Right atrium auricular region (tissue), 2 donors: Measurements from ENCODE around the gene VSIG10L. TPM values are rescaled to one million over a fixed set of nuclear protein-coding genes. Genes with fewer than 3 reads are reported as not detected.
A peak's percentile ranks its signal among the peaks of the same experiment; 100 is the strongest.

Experiments
- DNase-seq: peaks from one replicate; pipeline ENCODE4 v3.0.0-alpha.2; 2019; ENCODE audit warnings: low spot score
- H3K27ac ChIP-seq, 2 donors: fragments of 200-600 bp; sonication (generic); 1 replicate in 1 of 2; 2 replicates in 1 of 2; pipeline ENCODE4 v1.5.1; 2016 to 2019
- H3K27me3 ChIP-seq, 2 donors: fragments of 200-600 bp; sonication (generic); one replicate each; pipeline versions ENCODE4 v1.5.1 to v1.6.0; 2017 to 2019
- H3K36me3 ChIP-seq: fragments of 200-600 bp; sonication (generic); one replicate; pipeline ENCODE4 v1.5.1; 2016
- H3K4me1 ChIP-seq, 2 donors: fragments of 200-600 bp; sonication (generic); one replicate each; pipeline versions ENCODE4 v1.5.1 to v1.6.0; 2017 to 2019
- H3K4me3 ChIP-seq, 2 donors: fragments of 200-600 bp; sonication (generic); 1 replicate in 1 of 2; 2 replicates in 1 of 2; pipeline ENCODE4 v1.5.1; 2017 to 2019; ENCODE audit warnings: mild to moderate bottlenecking in 1 of 2, moderate library complexity in 1 of 2
- H3K9me3 ChIP-seq, 2 donors: fragments of 200-600 bp; sonication (generic); one replicate each; pipeline ENCODE4 v1.5.1; 2019
- CTCF ChIP-seq, 2 donors: fragments of 200-600 bp; sonication (generic); IDR thresholded peaks; one replicate each; pipeline ENCODE4 v1.5.1; 2019; ENCODE audit warnings: antibody characterized with exemption in 2 of 2
- total RNA-seq, 2 donors: library from RNA; depleted of rRNA; stranded (reverse); fragments of >200 nt; gene quantifications; one replicate each; pipeline ENCODE4 v1.1.0, GENCODE V29; 2016

VSIG10L gene
- total RNA-seq, 2 donors from 2014 or later = 0.79 to 1.1 TPM

GRCh38 chr19:51338563-51339312, 3.2 kb downstream of the VSIG10L start:
- Histone ChIP-seq H3K27me3 (no peaks in the 10 kb centered on the region), H3K4me3 (peak overlapping the region; percentile 46 to 66), H3K27ac (peak overlapping the region; percentile 46 to 74), H3K36me3 (no peaks in the 10 kb centered on the region), H3K4me1 (peaks cover 0 to 21% of the 10 kb centered on the region in 2 donors), H3K9me3 (no peaks in the 10 kb centered on the region)
- TF ChIP-seq CTCF (IDR thresholded peaks at IDR 0.05) = peak; percentile 86 to 91
- DNase-seq = peak; percentile 88

- no peak for TF ChIP-seq CTCF (IDR thresholded peaks at IDR 0.05)
- no peak for DNase-seq
- no peak overlapping the region for H3K27ac ChIP-seq
- no peaks in the 10 kb centered on the region for H3K36me3 ChIP-seq
- H3K9me3 ChIP-seq = no peaks in the 10 kb centered on the region
- H3K4me1 ChIP-seq = peaks cover 0 to 21% of the 10 kb centered on the region in 2 donors
- no peaks in the 10 kb centered on the region for H3K27me3 ChIP-seq
- H3K4me3 ChIP-seq = no peak overlapping the region
Measured at GRCh38 chr19:51337861-51338562, 3.9 kb downstream of the VSIG10L start.

- Histone ChIP-seq H3K27ac (no peak overlapping the region), H3K4me3 (no peak overlapping the region), H3K4me1 (peaks cover 0 to 21% of the 10 kb centered on the region in 2 donors), H3K36me3 (no peaks in the 10 kb centered on the region), H3K9me3 (no peaks in the 10 kb centered on the region), H3K27me3 (no peaks in the 10 kb centered on the region)
- TF ChIP-seq CTCF (IDR thresholded peaks at IDR 0.05) = no peak
- DNase-seq = no peak
Measured at GRCh38 chr19:51337141-51337860, 4.6 kb downstream of the VSIG10L start.

GRCh38 chr19:51333836-51334460, 8.0 kb downstream of the VSIG10L start:
- no peak for DNase-seq
- Histone ChIP-seq H3K36me3 (no peaks in the 10 kb centered on the region), H3K27ac (no peak overlapping the region), H3K4me1 (peaks cover 0 to 7% of the 10 kb centered on the region in 2 donors), H3K27me3 (no peaks in the 10 kb centered on the region), H3K4me3 (no peak overlapping the region), H3K9me3 (no peaks in the 10 kb centered on the region)
- TF ChIP-seq CTCF (IDR thresholded peaks at IDR 0.05) = no peak

- peaks cover 7 to 15% of the 10 kb centered on the region in 2 donors for H3K27me3 ChIP-seq
- peaks cover 0 to 14% of the 10 kb centered on the region in 2 donors for H3K4me1 ChIP-seq
- no peak overlapping the region for H3K4me3 ChIP-seq
- no peak overlapping the region for H3K27ac ChIP-seq
- DNase-seq = no peak
- no peaks in the 10 kb centered on the region for H3K36me3 ChIP-seq
- no peak for TF ChIP-seq CTCF (IDR thresholded peaks at IDR 0.05)
- no peaks in the 10 kb centered on the region for H3K9me3 ChIP-seq
Measured at GRCh38 chr19:51331716-51332115, 10.2 kb downstream of the VSIG10L start.
